Epithelial cell of esophagus (primary cell): Measurements from ENCODE around the gene LUM.

Experiments
- DNase-seq: peaks from one replicate; pipeline ENCODE4 v3.0.0; 2010; ENCODE audit warnings: low read depth
- H3K4me3 ChIP-seq: 2 replicates; pipeline ENCODE4 v1.5.1; 2011; ENCODE audit warnings: mild to moderate bottlenecking, low read length, control low read depth
- CTCF ChIP-seq: IDR thresholded peaks from 2 replicates; pipeline ENCODE4 v1.5.1; 2011; ENCODE audit warnings: low read depth, mild to moderate bottlenecking, low read length, control low read depth, inconsistent platforms; ENCODE audit not compliant: insufficient read depth; ENCODE audit errors: missing control alignments

Gene LUM

GRCh38 chr12:91078501-91078900, 32.8 kb downstream of the LUM start:
- TF ChIP-seq CTCF, result no peak

GRCh38 chr12:91077228-91077954, 33.9 kb downstream of the LUM start:
- TF ChIP-seq CTCF, result no peak
- no peak for DNase-seq

More at GRCh38 chr12:91078501-91078900, 32.8 kb downstream of the LUM start:
- no peak for DNase-seq
- no peak overlapping the region for H3K4me3 ChIP-seq

GRCh38 chr12:91074851-91075250, 36.4 kb downstream of the LUM start:
- no peak for TF ChIP-seq CTCF
- DNase-seq, result no peak
- no peak overlapping the region for H3K4me3 ChIP-seq

More at GRCh38 chr12:91077228-91077954, 33.9 kb downstream of the LUM start:
- no peak overlapping the region for H3K4me3 ChIP-seq

GRCh38 chr12:91074154-91074709, 37.1 kb downstream of the LUM start:
- no peak for DNase-seq
- no peak overlapping the region for H3K4me3 ChIP-seq
- TF ChIP-seq CTCF, result no peak

- no peak for TF ChIP-seq CTCF
- DNase-seq, result no peak
- H3K4me3 ChIP-seq, result no peak overlapping the region
These were observed 37.9 kb downstream of the LUM start for GRCh38 chr12:91073426-91073825.

GRCh38 chr12:91072931-91073330, 38.4 kb downstream of the LUM start:
- DNase-seq, result no peak
- no peak overlapping the region for H3K4me3 ChIP-seq
- no peak for TF ChIP-seq CTCF

GRCh38 chr12:91070936-91071335, 40.4 kb downstream of the LUM start:
- DNase-seq, result no peak
- H3K4me3 ChIP-seq, result no peak overlapping the region
- no peak for TF ChIP-seq CTCF
